H1 (cell line): ENCODE measurements around the gene DDX42. TPM values are rescaled to one million over a fixed set of nuclear protein-coding genes. Genes with fewer than 3 reads are reported as not detected.

ENCODE experiments used
- CTCF ChIA-PET: fragments of 300-600 bp; sonication (Branson Sonifier 250); formaldehyde crosslinking; loops from one replicate; lab custom pipeline; 2021; ENCODE audit not compliant: partially characterized antibody; lab: Charles Lee
- POLR2A ChIA-PET: fragments of 300-600 bp; sonication (Branson Sonifier 250); formaldehyde crosslinking; loops from one replicate; lab custom pipeline; 2021; ENCODE audit warnings: inconsistent platforms; ENCODE audit not compliant: partially characterized antibody; lab: Charles Lee
- DNase-seq, 2 experiments: peaks; one replicate each; pipeline versions ENCODE4 v3.0.0 to v3.0.0-alpha.2; 2010 to 2022; ENCODE audit warnings: low spot score in 2 of 2, low read depth in 1 of 2, mixed read lengths in 1 of 2
- FAIRE-seq: peaks from 2 replicates; lab custom pipeline; 2011; peaks lifted over from hg19 to GRCh38; lab: Jason Lieb, UNC
- H2AFZ ChIP-seq: 2 replicates; pipeline ENCODE4 v1.8.1; 2012; ENCODE audit warnings: low read length, inconsistent platforms
- H2AK5ac ChIP-seq: 2 replicates; pipeline ENCODE4 v1.6.1; 2013; ENCODE audit warnings: low read depth, low read length
- H2BK120ac ChIP-seq: replicated peaks from 2 replicates; pipeline ENCODE3; 2013; ENCODE audit warnings: low read depth, low read length, inconsistent platforms
- H2BK12ac ChIP-seq: 2 replicates; pipeline ENCODE4 v1.6.1; 2013; ENCODE audit warnings: low read depth, low read length
- H2BK15ac ChIP-seq: 2 replicates; pipeline ENCODE4 v1.6.1; 2013; ENCODE audit warnings: low read length
- H2BK20ac ChIP-seq: 2 replicates; pipeline ENCODE4 v1.6.1; 2013; ENCODE audit warnings: low read length
- H2BK5ac ChIP-seq: 2 replicates; pipeline ENCODE4 v1.6.1; 2013; ENCODE audit warnings: low read depth, low read length
- H3K14ac ChIP-seq: 2 replicates; pipeline ENCODE4 v1.6.1; 2013; ENCODE audit warnings: inconsistent platforms; ENCODE audit not compliant: insufficient read length
- H3K18ac ChIP-seq: 2 replicates; pipeline ENCODE4 v1.6.1; 2013; ENCODE audit warnings: low read length; ENCODE audit errors: extremely low read depth
- H3K23ac ChIP-seq: 2 replicates; pipeline ENCODE4 v1.6.1; 2013; ENCODE audit warnings: inconsistent platforms; ENCODE audit not compliant: insufficient read length
- H3K23me2 ChIP-seq: 2 replicates; pipeline ENCODE4 v1.6.1; 2013; ENCODE audit warnings: low read depth, low read length
- H3K27ac ChIP-seq: 2 replicates; pipeline ENCODE4 v1.6.1; 2011; ENCODE audit warnings: low read depth, low read length, inconsistent platforms
- H3K27me3 ChIP-seq, 4 experiments: replicated peaks in 1 of 4; 1 replicate in 1 of 4; 2 replicates in 3 of 4; pipeline versions ENCODE4 v1.6.1 to v1.8.1; 2011 to 2013; ENCODE audit warnings: low read length in 3 of 4, mild to moderate bottlenecking in 3 of 4, inconsistent platforms in 2 of 4, mixed read lengths in 2 of 4, moderate library complexity in 1 of 4; ENCODE audit not compliant: control insufficient read depth in 3 of 4, insufficient read depth in 3 of 4; ENCODE audit errors: extremely low read depth in 1 of 4
- H3K36me3 ChIP-seq, 4 experiments: 2 replicates each; pipeline versions ENCODE4 v1.6.1 to v1.8.1; 2011 to 2013; ENCODE audit warnings: mild to moderate bottlenecking in 4 of 4, low read length in 3 of 4, moderate library complexity in 2 of 4, control low read depth in 1 of 4, inconsistent platforms in 1 of 4; ENCODE audit not compliant: insufficient read depth in 4 of 4, control insufficient read depth in 2 of 4
- H3K4ac ChIP-seq: replicated peaks from 2 replicates; pipeline ENCODE3; 2013; ENCODE audit warnings: low read length, low read depth, mixed read lengths, inconsistent platforms; ENCODE audit not compliant: insufficient read length
- H3K4me1 ChIP-seq, 4 experiments: replicated peaks in 1 of 4; 1 replicate in 1 of 4; 2 replicates in 3 of 4; pipeline versions ENCODE4 v1.6.1 to v1.8.1; 2011 to 2013; ENCODE audit warnings: low read length in 3 of 4, inconsistent platforms in 2 of 4, mixed read lengths in 1 of 4; ENCODE audit not compliant: insufficient read depth in 4 of 4, control insufficient read depth in 3 of 4
- H3K4me2 ChIP-seq, 2 experiments: 2 replicates each; pipeline versions ENCODE4 v1.6.1 to v1.8.1; 2011 to 2013; ENCODE audit warnings: low read depth in 2 of 2, low read length in 2 of 2, control low read depth in 1 of 2, inconsistent platforms in 1 of 2, mild to moderate bottlenecking in 1 of 2; ENCODE audit not compliant: insufficient read depth in 1 of 2
- H3K4me3 ChIP-seq, 4 experiments: fragments of 200-600, 300-600 bp in 1 of 4; sonication (generic), shearing (Covaris generic), sonication (Bioruptor Twin) in 1 of 4; 2 replicates each; pipeline versions ENCODE4 v1.5.1 to v1.8.1; 2011 to 2016; ENCODE audit warnings: low read length in 4 of 4, low read depth in 3 of 4, control low read depth in 2 of 4, inconsistent platforms in 2 of 4, mild to moderate bottlenecking in 2 of 4, mixed read lengths in 1 of 4, moderate library complexity in 1 of 4; ENCODE audit not compliant: insufficient read depth in 2 of 4; ENCODE audit errors: extremely low read depth in 1 of 4
- H3K56ac ChIP-seq: replicated peaks from 2 replicates; pipeline ENCODE3; 2013; ENCODE audit warnings: low read depth, mild to moderate bottlenecking, mixed read lengths, low read length, inconsistent platforms; ENCODE audit not compliant: insufficient read length
- H3K79me1 ChIP-seq: 2 replicates; pipeline ENCODE4 v1.6.1; 2013; ENCODE audit warnings: low read depth, low read length, control low read depth
- H3K79me2 ChIP-seq, 2 experiments: 2 replicates each; pipeline versions ENCODE4 v1.6.1 to v1.8.1; 2012 to 2013; ENCODE audit warnings: low read length in 2 of 2, mild to moderate bottlenecking in 2 of 2, inconsistent platforms in 1 of 2; ENCODE audit not compliant: insufficient read depth in 2 of 2, control insufficient read depth in 1 of 2
- H3K9ac ChIP-seq, 4 experiments: replicated peaks in 1 of 4; 1 replicate in 1 of 4; 2 replicates in 3 of 4; pipeline versions ENCODE4 v1.6.1 to v1.8.1; 2011 to 2013; ENCODE audit warnings: low read depth in 3 of 4, low read length in 3 of 4, control low read depth in 2 of 4, mild to moderate bottlenecking in 2 of 4, moderate library complexity in 2 of 4, inconsistent platforms in 1 of 4; ENCODE audit errors: extremely low read depth in 1 of 4
- H3K9me3 ChIP-seq, 2 experiments: 2 replicates each; pipeline versions ENCODE4 v1.6.1 to v1.8.1; 2012 to 2013; ENCODE audit warnings: mild to moderate bottlenecking in 2 of 2, moderate library complexity in 2 of 2, control low read depth in 1 of 2, inconsistent platforms in 1 of 2, low read depth in 1 of 2, low read length in 1 of 2, mixed read lengths in 1 of 2; ENCODE audit not compliant: insufficient read depth in 2 of 2
- H4K20me1 ChIP-seq, 2 experiments: replicated peaks in 1 of 2; 2 replicates each; pipeline versions ENCODE3 to v1.8.1; 2011 to 2013; ENCODE audit warnings: inconsistent platforms in 2 of 2, low read length in 2 of 2, mild to moderate bottlenecking in 1 of 2; ENCODE audit not compliant: insufficient read depth in 2 of 2, control insufficient read depth in 1 of 2
- H4K5ac ChIP-seq: 2 replicates; pipeline ENCODE4 v1.6.1; 2013; ENCODE audit warnings: low read length, low read depth, mixed read lengths, inconsistent platforms; ENCODE audit not compliant: insufficient read length
- H4K8ac ChIP-seq: 2 replicates; pipeline ENCODE4 v1.8.0; 2013; ENCODE audit warnings: mild to moderate bottlenecking, moderate library complexity, low read length, inconsistent platforms; ENCODE audit not compliant: insufficient read depth; ENCODE audit errors: extremely low read depth
- H4K91ac ChIP-seq: replicated peaks from 2 replicates; pipeline ENCODE3; 2013; ENCODE audit warnings: low read length, mixed read lengths, inconsistent platforms; ENCODE audit not compliant: insufficient read length
- ASH2L ChIP-seq: fragments of 200-600, 300-600 bp; sonication (generic); IDR thresholded peaks from one replicate; pipeline ENCODE4 v1.7.1; 2017; ENCODE audit warnings: low read length
- BRCA1 ChIP-seq: IDR thresholded peaks from 2 replicates; pipeline ENCODE4 v1.6.1; 2012; ENCODE audit warnings: low read depth, low read length, improper control_type of control experiment
- CREB1 ChIP-seq: IDR thresholded peaks from 2 replicates; pipeline ENCODE4 v1.6.1; 2012; ENCODE audit warnings: inconsistent platforms
- FOSL1 ChIP-seq: IDR thresholded peaks from 2 replicates; pipeline ENCODE4 v1.6.1; 2011; ENCODE audit warnings: mild to moderate bottlenecking, low read depth, low read length, moderate library complexity; ENCODE audit not compliant: insufficient read depth
- KDM1A ChIP-seq: fragments of 200-600, 300-600 bp; sonication (generic); IDR thresholded peaks from 2 replicates; pipeline ENCODE4 v1.7.1; 2016; ENCODE audit warnings: mild to moderate bottlenecking, low read length, borderline replicate concordance
- MAFK ChIP-seq: IDR thresholded peaks from 2 replicates; pipeline ENCODE4 v1.6.1; 2012; ENCODE audit warnings: low read depth, mild to moderate bottlenecking, improper control_type of control experiment, low read length
- NANOG ChIP-seq: IDR thresholded peaks from 2 replicates; pipeline ENCODE4 v1.6.1; 2011; ENCODE audit warnings: low read length, low read depth, mild to moderate bottlenecking, inconsistent platforms; ENCODE audit not compliant: insufficient read depth, poor library complexity, severe bottlenecking
- SIX5 ChIP-seq: IDR thresholded peaks from 2 replicates; pipeline ENCODE4 v1.6.1; 2011; ENCODE audit warnings: mild to moderate bottlenecking, low read depth, low read length
- ZNF274 ChIP-seq: IDR thresholded peaks from 2 replicates; pipeline ENCODE4 v1.7.0; 2012; ENCODE audit warnings: low read length, borderline replicate concordance; ENCODE audit errors: extremely low read depth
- WGBS, 2 experiments: shearing (Covaris generic) in 1 of 2; methylation state at CpG; one replicate each; pipeline versions ENCODE4 v1.1.6 to v1.1.7; 2013 to 2015; ENCODE audit warnings: low lambda C conversion rate in 2 of 2, mixed read lengths in 2 of 2, inconsistent platforms in 1 of 2, low coverage in 1 of 2, missing lambda C conversion rate in 1 of 2; ENCODE audit not compliant: insufficient replicate concordance in 2 of 2, insufficient coverage in 1 of 2, insufficient read length in 1 of 2; ENCODE audit errors: extremely low coverage in 1 of 2, missing lambda C conversion rate in 1 of 2; 5-methylcytosine and 5-hydroxymethylcytosine counted together
- polyA plus RNA-seq, 7 experiments: library from polyadenylated mRNA; depleted of rRNA in 3 of 7; stranded (reverse) in 5 of 7; unstranded in 2 of 7; fragments of >200 nt in 5 of 7; fragments of 200-250 nt in 2 of 7; gene quantifications; 1 replicate in 5 of 7; 2 replicates in 1 of 7; 4 replicates in 1 of 7; pipeline versions ENCODE4 v1.2.1 to v1.2.3, GENCODE V29; 2011 to 2013; ENCODE audit warnings: missing spikeins in 2 of 7, mixed read lengths in 2 of 7
- total RNA-seq: library from RNA; stranded (reverse); fragmentation: NEBNext Ultra II Directional; extraction: Animal tissue kit (Norgen Biotek cat#: 25700); gene quantifications from 2 replicates; pipeline ENCODE4 v1.2.1, GENCODE V29; 2021

DDX42 gene
- total and polyA plus RNA-seq, 2 of the 8 experiments (the other 6 are each of a cell fraction or from before 2014, with no cell fraction given): 40.6 to 114 TPM

- CTCF ChIA-PET: interaction anchor here (1.0 to 1.8 kb wide), 9 partner anchors 9 to 394 kb away, joined by 3 to 15 read pairs (median 3); no protein-coding TSS in a partner anchor
- POLR2A ChIA-PET: interaction anchor here (0.7 to 32.3 kb wide), 6 partner anchors 3 to 154 kb away, joined by 3 to 593 read pairs (median 242); partner anchors contain the start of genes CCDC47, DDX42, FTSJ3 and PSMC5
- H3K4me3 ChIP-seq: peak overlapping the region in 1 of 4 experiments; percentile 89; a peak in 2 of 8 replicates
These were observed 55.0 kb downstream of the DDX42 start for GRCh38 chr17:63828936-63829335.

More at GRCh38 chr17:63828936-63829335, 55.0 kb downstream of the DDX42 start:
- Histone ChIP-seq H2BK20ac (no peak overlapping the region), H2AK5ac (no peak overlapping the region), H3K23me2 (peaks cover 8% of the 10 kb centered on the region), H4K20me1 (peaks cover 2 to 24% of the 10 kb centered on the region in 2 experiments), H3K9ac (no peak overlapping the region; a peak in 1 of 7 replicates), H3K36me3 (peaks cover 50 to 72% (median 68%) of the 10 kb centered on the region in 4 experiments), H4K91ac (no peak overlapping the region), H3K4ac (no peak overlapping the region), H3K18ac (no peak overlapping the region), H3K27me3 (no peaks in the 10 kb centered on the region), H3K14ac (no peak overlapping the region), H2BK120ac (no peak overlapping the region), H2BK12ac (no peak overlapping the region), H3K79me2 (peaks cover 0 to 38% of the 10 kb centered on the region in 2 experiments; a peak in 3 of 4 replicates), H3K56ac (no peak overlapping the region), H3K4me1 (peaks cover 0 to 3% (median 0%) of the 10 kb centered on the region in 4 experiments; a peak in 1 of 7 replicates), H3K27ac (no peak overlapping the region), H3K23ac (no peak overlapping the region), H3K4me2 (peak overlapping the region; percentile 87 to 93; a peak in 2 of 4 replicates), H4K5ac (no peak overlapping the region), H2BK5ac (no peak overlapping the region), H2BK15ac (no peak overlapping the region), H4K8ac (no peak overlapping the region), H2AFZ (no peak overlapping the region), H3K79me1 (peaks cover 18% of the 10 kb centered on the region; the same call in 1 of the 2 replicates), H3K9me3 (no peaks in the 10 kb centered on the region)
- DNase-seq (no peak), FAIRE-seq (no peak)
- TF ChIP-seq ZNF274: no peak
- TF ChIP-seq CREB1: no peak
- TF ChIP-seq BRCA1: no peak
- no peak for TF ChIP-seq MAFK
- no peak for TF ChIP-seq NANOG
- no peak for TF ChIP-seq ASH2L
- TF ChIP-seq SIX5: no peak
- no peak for TF ChIP-seq FOSL1
- no peak for TF ChIP-seq KDM1A
- WGBS, 2 experiments: 81% methylated on average over 3 of the region's 3 CpGs; no CpG with 5 or more reads in 1 of the 2 experiments
